ENCODE data around the gene DCAF15. TPM values are rescaled to one million over a fixed set of nuclear protein-coding genes. Genes with fewer than 3 reads are reported as not detected.

Gene DCAF15
- total RNA-seq, 1 donor from 2014 or later = 6.3 TPM

DNA sequence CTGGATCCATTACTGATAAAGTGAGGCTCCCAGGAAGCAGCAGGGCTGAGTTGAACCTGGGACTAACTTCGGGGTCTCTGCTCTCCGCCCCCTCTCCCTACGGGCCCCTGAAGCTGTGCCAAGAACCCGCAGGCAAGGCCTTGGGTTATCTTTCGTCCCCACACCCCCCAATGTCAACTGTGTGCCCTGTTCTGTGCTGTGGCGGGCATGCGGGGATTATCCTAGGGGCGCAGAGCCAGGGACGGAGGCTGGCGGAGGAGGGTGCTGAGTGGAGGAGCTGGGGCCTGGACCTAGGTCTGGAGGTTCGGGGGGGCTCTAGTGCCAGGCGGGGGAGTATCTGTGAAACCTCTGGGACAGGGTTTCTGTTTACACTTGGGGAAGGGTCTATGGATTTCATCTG, 27.4 kb downstream of the DCAF15 start:
- no peak overlapping the region for H3K4me3 ChIP-seq (ENCODE audit: low read depth, low read length)
- TF ChIP-seq, protein P1, sequence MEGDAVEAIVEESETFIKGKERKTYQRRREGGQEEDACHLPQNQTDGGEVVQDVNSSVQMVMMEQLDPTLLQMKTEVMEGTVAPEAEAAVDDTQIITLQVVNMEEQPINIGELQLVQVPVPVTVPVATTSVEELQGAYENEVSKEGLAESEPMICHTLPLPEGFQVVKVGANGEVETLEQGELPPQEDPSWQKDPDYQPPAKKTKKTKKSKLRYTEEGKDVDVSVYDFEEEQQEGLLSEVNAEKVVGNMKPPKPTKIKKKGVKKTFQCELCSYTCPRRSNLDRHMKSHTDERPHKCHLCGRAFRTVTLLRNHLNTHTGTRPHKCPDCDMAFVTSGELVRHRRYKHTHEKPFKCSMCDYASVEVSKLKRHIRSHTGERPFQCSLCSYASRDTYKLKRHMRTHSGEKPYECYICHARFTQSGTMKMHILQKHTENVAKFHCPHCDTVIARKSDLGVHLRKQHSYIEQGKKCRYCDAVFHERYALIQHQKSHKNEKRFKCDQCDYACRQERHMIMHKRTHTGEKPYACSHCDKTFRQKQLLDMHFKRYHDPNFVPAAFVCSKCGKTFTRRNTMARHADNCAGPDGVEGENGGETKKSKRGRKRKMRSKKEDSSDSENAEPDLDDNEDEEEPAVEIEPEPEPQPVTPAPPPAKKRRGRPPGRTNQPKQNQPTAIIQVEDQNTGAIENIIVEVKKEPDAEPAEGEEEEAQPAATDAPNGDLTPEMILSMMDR (IDR thresholded peaks at IDR 0.05; ENCODE audit: insufficient read depth, low read length, severe bottlenecking) = no peak
- no peak for FAIRE-seq

DNA sequence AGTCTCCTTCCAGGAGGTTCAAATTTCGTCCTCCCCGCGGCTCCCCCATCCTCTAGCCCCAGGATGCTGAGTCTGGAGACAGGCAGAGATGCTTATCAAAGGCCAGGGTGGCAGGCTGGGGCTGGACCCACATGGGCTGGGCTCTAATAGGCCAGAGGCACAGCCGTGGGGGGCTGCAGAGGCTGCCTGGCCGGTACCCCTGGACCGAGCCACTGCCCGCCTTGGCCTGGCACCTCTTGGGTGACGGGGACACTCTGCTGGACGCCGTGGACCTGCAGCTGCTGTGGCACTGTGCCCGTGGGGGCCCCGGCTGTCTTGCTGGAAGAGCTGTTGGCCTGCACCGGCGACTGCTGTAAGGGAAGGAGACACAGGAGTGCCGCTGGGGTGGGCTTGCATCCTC, 28.0 kb downstream of the DCAF15 start:
- Histone ChIP-seq H3K36me3 (ENCODE audit: control insufficient read depth, insufficient read depth, low read length) (peaks cover 5% of the 10 kb centered on the region), H3K27me3 (ENCODE audit: control insufficient read depth, insufficient read depth, low read length) (no peaks in the 10 kb centered on the region), H3K4me3 (ENCODE audit: low read depth, low read length) (no peak overlapping the region)
- DNase-seq (ENCODE audit: low read depth) = no peak
- no peak for FAIRE-seq
- TF ChIP-seq, protein P1 (IDR thresholded peaks at IDR 0.05; ENCODE audit: insufficient read depth, low read length, severe bottlenecking) = no peak

More for the DNA sequence above, 27.4 kb downstream of the DCAF15 start:
- H3K36me3 ChIP-seq (ENCODE audit: control insufficient read depth, insufficient read depth, low read length) = peaks cover 5% of the 10 kb centered on the region
- DNase-seq (ENCODE audit: low read depth) = no peak
- no peaks in the 10 kb centered on the region for H3K27me3 ChIP-seq (ENCODE audit: control insufficient read depth, insufficient read depth, low read length)

DNA sequence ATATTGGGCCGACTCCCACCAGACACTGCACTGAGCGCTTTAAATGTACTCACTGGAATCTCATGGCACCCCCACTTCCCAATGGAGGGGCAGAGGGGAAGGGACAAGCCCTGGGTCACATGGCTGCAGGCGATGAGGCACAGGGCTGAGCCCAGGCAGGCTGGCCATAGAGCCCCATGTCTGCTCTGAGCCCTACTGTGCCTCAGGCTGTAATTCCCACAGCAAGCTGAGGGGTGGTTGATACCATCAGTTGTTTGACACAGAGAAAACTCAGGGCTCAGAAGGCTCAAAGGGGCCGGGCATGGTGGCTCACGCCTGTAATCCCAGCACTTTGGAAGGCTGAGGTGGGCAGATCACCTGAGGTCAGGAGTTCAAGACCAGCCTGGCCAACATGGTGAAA, 28.7 kb downstream of the DCAF15 start:
- FAIRE-seq (no peak), DNase-seq (ENCODE audit: low read depth) (no peak)
- Histone ChIP-seq H3K4me3 (ENCODE audit: low read depth, low read length) (no peak overlapping the region), H3K36me3 (ENCODE audit: control insufficient read depth, insufficient read depth, low read length) (peaks cover 3% of the 10 kb centered on the region), H3K27me3 (ENCODE audit: control insufficient read depth, insufficient read depth, low read length) (no peaks in the 10 kb centered on the region)
- TF ChIP-seq, protein P1 (IDR thresholded peaks at IDR 0.05; ENCODE audit: insufficient read depth, low read length, severe bottlenecking) = no peak

DNA sequence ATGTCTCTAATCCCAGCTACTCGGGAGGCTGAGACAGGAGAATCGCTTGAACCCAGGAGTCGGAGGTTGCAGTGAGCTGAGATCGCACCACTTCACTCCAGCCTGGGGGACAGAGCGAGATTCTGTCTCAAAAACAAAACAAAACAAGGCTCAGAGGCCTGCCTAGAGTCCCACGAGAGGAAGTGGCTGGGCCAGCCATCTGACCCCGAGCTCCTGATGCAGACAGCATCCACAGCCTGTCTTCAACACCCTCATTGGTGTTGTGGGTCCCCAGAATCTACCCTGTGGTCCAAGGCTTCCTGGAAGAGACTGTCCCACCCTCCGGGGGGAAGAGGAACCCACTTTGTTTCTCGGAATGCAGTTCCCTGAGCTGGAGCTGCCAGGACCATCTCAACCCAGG, 29.2 kb downstream of the DCAF15 start:
- Histone ChIP-seq H3K27me3 (ENCODE audit: control insufficient read depth, insufficient read depth, low read length) (no peaks in the 10 kb centered on the region), H3K4me3 (ENCODE audit: low read depth, low read length) (no peak overlapping the region), H3K36me3 (ENCODE audit: control insufficient read depth, insufficient read depth, low read length) (peaks cover 3% of the 10 kb centered on the region)
- FAIRE-seq (no peak), DNase-seq (ENCODE audit: low read depth) (no peak)
- TF ChIP-seq, protein P1 (IDR thresholded peaks at IDR 0.05; ENCODE audit: insufficient read depth, low read length, severe bottlenecking) = no peak

DNA sequence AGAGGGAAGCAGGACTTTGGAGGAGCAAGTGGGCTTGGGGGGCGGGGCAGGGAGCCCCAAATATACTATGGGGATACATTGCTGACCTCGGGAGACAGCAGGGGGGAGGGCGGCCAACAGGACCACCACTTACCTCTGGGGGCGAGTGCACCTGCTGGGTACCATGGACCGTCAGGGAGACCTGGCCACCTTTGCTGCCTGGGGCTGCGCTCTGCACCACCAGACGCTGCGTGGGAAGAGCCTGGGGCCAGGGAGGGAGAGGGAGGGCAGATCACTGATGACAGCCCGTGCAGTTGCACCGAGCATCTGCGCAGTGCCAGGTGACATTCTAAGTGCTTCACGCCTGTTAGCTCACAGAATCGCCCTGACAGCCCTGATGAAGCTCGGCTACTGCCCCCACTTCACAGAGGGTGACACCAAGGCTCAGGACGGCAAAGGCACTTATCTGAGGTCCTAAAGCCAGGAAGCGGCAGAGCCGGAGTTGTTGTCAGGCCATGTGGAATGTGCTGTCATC, 29.7 kb downstream of the DCAF15 start:
- no peak for FAIRE-seq

More for the DNA sequence above, 29.7 kb downstream of the DCAF15 start:
- H3K27me3 ChIP-seq (ENCODE audit: control insufficient read depth, insufficient read depth, low read length) = no peaks in the 10 kb centered on the region
- no peak for DNase-seq (ENCODE audit: low read depth)
- TF ChIP-seq, protein P1 (IDR thresholded peaks at IDR 0.05; ENCODE audit: insufficient read depth, low read length, severe bottlenecking) = no peak
- H3K4me3 ChIP-seq (ENCODE audit: low read depth, low read length) = no peak overlapping the region
- peaks cover 3% of the 10 kb centered on the region for H3K36me3 ChIP-seq (ENCODE audit: control insufficient read depth, insufficient read depth, low read length)
